SK-N-SH (cell line): Measurements from ENCODE around the gene HS6ST3. TPM values are rescaled to one million over a fixed set of nuclear protein-coding genes. Genes with fewer than 3 reads are reported as not detected.

ENCODE experiments used
- CTCF ChIA-PET: fragments of 300-600, 350-600 bp; formaldehyde crosslinking; extraction: SDS; loops from one replicate; lab custom pipeline; 2021; lab: Yijun Ruan, JAX
- POLR2A ChIA-PET: fragments of 350-600 bp; sonication (Branson Sonifier 250); formaldehyde crosslinking; extraction: SDS; loops from one replicate; lab custom pipeline; 2020; ENCODE audit warnings: antibody characterized with exemption, inconsistent platforms; lab: Yijun Ruan, JAX
- DNase-seq: peaks from one replicate; pipeline ENCODE4 v3.0.0; 2012
- H2AFZ ChIP-seq: fragments of 200-600 bp; sonication (generic); 2 replicates; pipeline ENCODE4 v1.8.1; 2016; ENCODE audit warnings: antibody characterized with exemption, mild to moderate bottlenecking, low read depth
- H3F3A ChIP-seq: fragments of 200-600 bp; sonication (generic); replicated peaks from 2 replicates; pipeline ENCODE3; 2016; ENCODE audit warnings: antibody characterized with exemption, mild to moderate bottlenecking; ENCODE audit not compliant: insufficient read depth
- H3K27ac ChIP-seq, 2 experiments: fragments of 200-500 bp in 1 of 2; fragments of 200-600 bp in 1 of 2; sonication (Bioruptor generic) in 1 of 2; sonication (generic), shearing (Covaris generic) in 1 of 2; 2 replicates each; pipeline versions ENCODE4 v1.5.1 to v1.6.1; 2014 to 2016; ENCODE audit warnings: low read depth in 2 of 2, inconsistent platforms in 1 of 2, low read length in 1 of 2, mild to moderate bottlenecking in 1 of 2, mixed read lengths in 1 of 2
- H3K27me3 ChIP-seq: fragments of 200-600 bp; sonication (generic), shearing (Covaris generic); 2 replicates; pipeline ENCODE4 v1.6.1; 2016; ENCODE audit warnings: mixed run types; ENCODE audit not compliant: insufficient read depth
- H3K36me3 ChIP-seq, 2 experiments: fragments of 200-500 bp in 1 of 2; fragments of 200-600 bp in 1 of 2; sonication (Bioruptor generic) in 1 of 2; sonication (generic) in 1 of 2; replicated peaks in 1 of 2; 2 replicates each; pipeline versions ENCODE3 to v1.5.1; 2014 to 2016; ENCODE audit warnings: low read length in 1 of 2, mild to moderate bottlenecking in 1 of 2; ENCODE audit not compliant: insufficient read depth in 2 of 2, control insufficient read depth in 1 of 2
- H3K4me1 ChIP-seq, 2 experiments: fragments of 200-500 bp in 1 of 2; fragments of 200-600 bp in 1 of 2; sonication (Bioruptor generic) in 1 of 2; sonication (generic), shearing (Covaris generic) in 1 of 2; 2 replicates each; pipeline versions ENCODE4 v1.5.1 to v1.6.1; 2014 to 2016; ENCODE audit warnings: low read depth in 1 of 2, low read length in 1 of 2, mixed run types in 1 of 2; ENCODE audit not compliant: insufficient read depth in 2 of 2, control insufficient read depth in 1 of 2
- H3K4me2 ChIP-seq: fragments of 200-600 bp; sonication (generic), shearing (Covaris generic); 2 replicates; pipeline ENCODE4 v1.6.1; 2017; ENCODE audit warnings: mixed run types
- H3K4me3 ChIP-seq, 2 experiments: fragments of 200-500 bp in 1 of 2; fragments of 200-600 bp in 1 of 2; sonication (Bioruptor generic) in 1 of 2; sonication (generic), shearing (Covaris generic) in 1 of 2; 2 replicates each; pipeline versions ENCODE4 v1.5.1 to v1.8.1; 2014 to 2016; ENCODE audit warnings: low read depth in 2 of 2, inconsistent platforms in 1 of 2, low read length in 1 of 2, mild to moderate bottlenecking in 1 of 2, mixed read lengths in 1 of 2, moderate library complexity in 1 of 2
- H3K79me2 ChIP-seq: fragments of 200-600 bp; sonication (generic); 2 replicates; pipeline ENCODE4 v1.8.1; 2017; ENCODE audit warnings: mild to moderate bottlenecking; ENCODE audit not compliant: insufficient read depth
- H3K9ac ChIP-seq: fragments of 200-600 bp; sonication (generic); 2 replicates; pipeline ENCODE4 v1.6.1; 2017; ENCODE audit warnings: mixed run types
- H3K9me2 ChIP-seq: fragments of 200-600 bp; sonication (generic); 2 replicates; pipeline ENCODE4 v1.6.1; 2017; ENCODE audit warnings: mixed run types
- H3K9me3 ChIP-seq: fragments of 200-600 bp; sonication (generic); 2 replicates; pipeline ENCODE4 v1.6.1; 2017; ENCODE audit warnings: mixed run types, mild to moderate bottlenecking, moderate library complexity
- H4K20me1 ChIP-seq: fragments of 200-600 bp; sonication (generic); 2 replicates; pipeline ENCODE4 v1.6.1; 2017; ENCODE audit warnings: mild to moderate bottlenecking, mixed run types; ENCODE audit not compliant: insufficient read depth
- CHD2 ChIP-seq: fragments of 150-350 bp; IDR thresholded peaks from 2 replicates; pipeline ENCODE4 v1.6.1; 2018; ENCODE audit warnings: low read length; ENCODE audit not compliant: partially characterized antibody
- EP300 ChIP-seq, 2 experiments: IDR thresholded peaks; 2 replicates each; pipeline versions ENCODE4 v1.4.0 to v1.6.1; 2012; ENCODE audit warnings: borderline replicate concordance in 1 of 2, low read depth in 1 of 2, low read length in 1 of 2
- FOXJ3 ChIP-seq: sonication (generic); formaldehyde crosslinking; IDR thresholded peaks from 2 replicates; pipeline ENCODE4 v1.5.1; 2020; ENCODE audit warnings: mild to moderate bottlenecking, missing genetic modification reagents
- FOXM1 ChIP-seq: IDR thresholded peaks from 2 replicates; pipeline ENCODE4 v1.4.0; 2012; ENCODE audit warnings: low read depth, mild to moderate bottlenecking
- GATA2 ChIP-seq: sonication (generic); formaldehyde crosslinking; IDR thresholded peaks from 2 replicates; pipeline ENCODE4 v1.5.0; 2020; ENCODE audit warnings: mild to moderate bottlenecking, missing genetic modification reagents
- MEF2A ChIP-seq: IDR thresholded peaks from 2 replicates; pipeline ENCODE4 v1.4.0; 2012; ENCODE audit warnings: low read depth, borderline replicate concordance
- MXI1 ChIP-seq: IDR thresholded peaks from 2 replicates; pipeline ENCODE4 v1.6.1; 2012; ENCODE audit warnings: mild to moderate bottlenecking, low read depth, low read length, improper control_type of control experiment
- NFIC ChIP-seq: IDR thresholded peaks from 2 replicates; pipeline ENCODE4 v1.4.0; 2012; ENCODE audit warnings: borderline replicate concordance
- NRF1 ChIP-seq: IDR thresholded peaks from 2 replicates; pipeline ENCODE4 v1.6.1; 2012; ENCODE audit warnings: low read depth, mild to moderate bottlenecking, low read length
- RAD21 ChIP-seq: IDR thresholded peaks from 2 replicates; pipeline ENCODE4 v1.6.1; 2012; ENCODE audit warnings: mild to moderate bottlenecking, low read length
- RCOR1 ChIP-seq: fragments of 150-350 bp; IDR thresholded peaks from 2 replicates; pipeline ENCODE4 v1.6.1; 2017; ENCODE audit warnings: antibody characterized with exemption, low read length
- RXRA ChIP-seq: IDR thresholded peaks from 2 replicates; pipeline ENCODE4 v1.4.0; 2012; ENCODE audit warnings: low read depth, mild to moderate bottlenecking, borderline replicate concordance
- SMC3 ChIP-seq: IDR thresholded peaks from 2 replicates; pipeline ENCODE4 v1.6.1; 2012; ENCODE audit warnings: low read depth, low read length, improper control_type of control experiment
- TAF1 ChIP-seq: IDR thresholded peaks from 2 replicates; pipeline ENCODE4 v1.6.1; 2012; ENCODE audit warnings: low read depth, mild to moderate bottlenecking, low read length, moderate library complexity, borderline replicate concordance
- TCF12 ChIP-seq: IDR thresholded peaks from 2 replicates; pipeline ENCODE4 v1.4.0; 2012
- TEAD4 ChIP-seq: IDR thresholded peaks from 2 replicates; pipeline ENCODE4 v1.4.0; 2012; ENCODE audit warnings: mild to moderate bottlenecking, borderline replicate concordance; ENCODE audit not compliant: insufficient read depth
- YY1 ChIP-seq: IDR thresholded peaks from 2 replicates; pipeline ENCODE4 v1.4.0; 2012; ENCODE audit warnings: low read depth, mild to moderate bottlenecking
- WGBS: methylation state at CpG from one replicate; pipeline ENCODE4 v1.1.6; 2017; ENCODE audit warnings: low lambda C conversion rate; 5-methylcytosine and 5-hydroxymethylcytosine counted together
- polyA plus RNA-seq, 3 experiments: library from polyadenylated mRNA; depleted of rRNA; stranded (reverse); fragments of >200 nt; gene quantifications; 2 replicates each; pipeline ENCODE4 v1.2.3, GENCODE V29; 2012
- TF ChIP-seq, protein P1 (sequence below): fragments of 200-600 bp; sonication (generic); IDR thresholded peaks from 2 replicates; pipeline ENCODE4 v1.6.1; 2017; ENCODE audit warnings: antibody characterized with exemption, mild to moderate bottlenecking, moderate library complexity
- TF ChIP-seq, protein P2 (sequence below): IDR thresholded peaks from 2 replicates; pipeline ENCODE4 v1.4.0; 2012; ENCODE audit warnings: low read depth, borderline replicate concordance
- TF ChIP-seq, protein P3 (sequence below): IDR thresholded peaks from 2 replicates; pipeline ENCODE4 v1.4.0; 2012; ENCODE audit warnings: low read depth

The HS6ST3 gene
- polyA plus RNA-seq, 1 of the 3 experiments (the other 2 are of a cell fraction) = under 0.01 TPM

DNA sequence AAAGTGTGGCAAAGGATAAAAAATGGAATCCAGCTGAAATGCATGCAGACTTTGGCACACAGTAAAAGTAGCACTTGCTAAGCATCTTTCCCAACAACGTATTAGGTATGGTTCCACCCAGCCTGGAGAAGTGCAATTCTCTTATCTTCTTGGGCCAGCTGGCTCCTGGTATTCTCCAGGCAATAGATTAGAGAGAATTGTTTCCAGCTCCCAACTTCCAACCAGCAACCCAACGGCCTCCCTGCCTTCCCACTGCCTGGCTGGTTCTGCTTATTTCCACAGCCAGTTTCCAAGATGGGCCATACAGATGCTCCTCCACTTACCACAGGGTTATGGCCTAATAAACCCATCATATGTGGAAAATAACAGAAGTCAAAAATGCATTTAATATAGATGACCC, 771.0 kb downstream of the HS6ST3 start:
- Histone ChIP-seq H2AFZ (no peak overlapping the region), H3K36me3 (no peaks in the 10 kb centered on the region), H4K20me1 (no peaks in the 10 kb centered on the region), H3K27ac (no peak overlapping the region), H3K4me1 (no peaks in the 10 kb centered on the region), H3K4me2 (no peak overlapping the region), H3K79me2 (no peaks in the 10 kb centered on the region), H3K9me3 (no peaks in the 10 kb centered on the region), H3K27me3 (no peaks in the 10 kb centered on the region), H3K9ac (no peak overlapping the region), H3F3A (no peaks in the 10 kb centered on the region), H3K9me2 (no peaks in the 10 kb centered on the region), H3K4me3 (no peak overlapping the region)
- TF ChIP-seq YY1 (no peak), TEAD4 (no peak), EP300 (IDR thresholded peaks at IDR 0.05; ENCODE audit: borderline replicate concordance in 1 of 2, low read depth in 1 of 2, low read length in 1 of 2) (no peak), MEF2A (no peak), MXI1 (no peak), GATA2 (CRISPR knock-in tag) (no peak), RCOR1 (no peak), RAD21 (no peak), TCF12 (no peak), CHD2 (no peak), SMC3 (no peak), RXRA (no peak), NRF1 (no peak), NFIC (no peak), FOXM1 (no peak), FOXJ3 (no peak), TAF1 (no peak)
- TF ChIP-seq, protein P1, sequence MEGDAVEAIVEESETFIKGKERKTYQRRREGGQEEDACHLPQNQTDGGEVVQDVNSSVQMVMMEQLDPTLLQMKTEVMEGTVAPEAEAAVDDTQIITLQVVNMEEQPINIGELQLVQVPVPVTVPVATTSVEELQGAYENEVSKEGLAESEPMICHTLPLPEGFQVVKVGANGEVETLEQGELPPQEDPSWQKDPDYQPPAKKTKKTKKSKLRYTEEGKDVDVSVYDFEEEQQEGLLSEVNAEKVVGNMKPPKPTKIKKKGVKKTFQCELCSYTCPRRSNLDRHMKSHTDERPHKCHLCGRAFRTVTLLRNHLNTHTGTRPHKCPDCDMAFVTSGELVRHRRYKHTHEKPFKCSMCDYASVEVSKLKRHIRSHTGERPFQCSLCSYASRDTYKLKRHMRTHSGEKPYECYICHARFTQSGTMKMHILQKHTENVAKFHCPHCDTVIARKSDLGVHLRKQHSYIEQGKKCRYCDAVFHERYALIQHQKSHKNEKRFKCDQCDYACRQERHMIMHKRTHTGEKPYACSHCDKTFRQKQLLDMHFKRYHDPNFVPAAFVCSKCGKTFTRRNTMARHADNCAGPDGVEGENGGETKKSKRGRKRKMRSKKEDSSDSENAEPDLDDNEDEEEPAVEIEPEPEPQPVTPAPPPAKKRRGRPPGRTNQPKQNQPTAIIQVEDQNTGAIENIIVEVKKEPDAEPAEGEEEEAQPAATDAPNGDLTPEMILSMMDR = no peak
- TF ChIP-seq, protein P2, sequence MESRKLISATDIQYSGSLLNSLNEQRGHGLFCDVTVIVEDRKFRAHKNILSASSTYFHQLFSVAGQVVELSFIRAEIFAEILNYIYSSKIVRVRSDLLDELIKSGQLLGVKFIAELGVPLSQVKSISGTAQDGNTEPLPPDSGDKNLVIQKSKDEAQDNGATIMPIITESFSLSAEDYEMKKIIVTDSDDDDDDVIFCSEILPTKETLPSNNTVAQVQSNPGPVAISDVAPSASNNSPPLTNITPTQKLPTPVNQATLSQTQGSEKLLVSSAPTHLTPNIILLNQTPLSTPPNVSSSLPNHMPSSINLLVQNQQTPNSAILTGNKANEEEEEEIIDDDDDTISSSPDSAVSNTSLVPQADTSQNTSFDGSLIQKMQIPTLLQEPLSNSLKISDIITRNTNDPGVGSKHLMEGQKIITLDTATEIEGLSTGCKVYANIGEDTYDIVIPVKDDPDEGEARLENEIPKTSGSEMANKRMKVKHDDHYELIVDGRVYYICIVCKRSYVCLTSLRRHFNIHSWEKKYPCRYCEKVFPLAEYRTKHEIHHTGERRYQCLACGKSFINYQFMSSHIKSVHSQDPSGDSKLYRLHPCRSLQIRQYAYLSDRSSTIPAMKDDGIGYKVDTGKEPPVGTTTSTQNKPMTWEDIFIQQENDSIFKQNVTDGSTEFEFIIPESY = no peak
- TF ChIP-seq, protein P3, sequence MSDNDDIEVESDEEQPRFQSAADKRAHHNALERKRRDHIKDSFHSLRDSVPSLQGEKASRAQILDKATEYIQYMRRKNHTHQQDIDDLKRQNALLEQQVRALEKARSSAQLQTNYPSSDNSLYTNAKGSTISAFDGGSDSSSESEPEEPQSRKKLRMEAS = no peak
- CTCF ChIA-PET = interaction anchor here (1.1 to 1.3 kb wide), 2 partner anchors 43 to 841 kb away, joined by 3 to 4 read pairs; no protein-coding TSS in a partner anchor
- DNase-seq = no peak
- POLR2A ChIA-PET = no interaction called here
- WGBS = 3% methylated on average over 2 of the region's 2 CpGs
